SH-SY5Y (cell line): ENCODE data around the gene DHX57.

Experiments
- GATA2 ChIP-seq: IDR thresholded peaks from 2 replicates; pipeline ENCODE4 v1.6.1; 2011; ENCODE audit warnings: mild to moderate bottlenecking, low read depth, low read length
- GATA3 ChIP-seq: IDR thresholded peaks from 2 replicates; pipeline ENCODE4 v1.6.1; 2011; ENCODE audit warnings: low read depth, mild to moderate bottlenecking, low read length, moderate library complexity

Gene DHX57

GRCh38 chr2:38793511-38793910 lies 82.2 kb downstream of the DHX57 start:
- TF ChIP-seq GATA2: no peak
- no peak for TF ChIP-seq GATA3

DNA sequence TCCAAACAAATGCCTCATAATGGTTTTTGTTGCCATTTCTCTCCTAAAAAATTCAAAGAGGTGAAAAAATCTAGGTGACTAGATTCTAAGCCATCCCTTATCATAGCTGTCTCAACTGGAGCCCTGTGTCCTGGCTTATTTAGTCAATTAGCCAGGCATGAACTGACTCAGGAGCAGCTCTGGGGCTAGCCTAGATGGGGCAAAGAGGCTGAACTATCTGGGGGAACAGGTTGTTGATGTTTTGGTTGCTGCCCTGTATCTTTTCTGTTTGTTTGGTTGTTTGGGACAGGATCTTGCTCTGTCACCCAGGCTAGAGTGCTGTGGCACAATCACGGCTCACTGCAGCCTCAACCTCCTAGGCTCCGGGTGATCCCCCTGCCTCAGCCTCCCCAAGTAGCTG lies 83.0 kb downstream of the DHX57 start:
- TF ChIP-seq GATA3: no peak
- TF ChIP-seq GATA2: no peak

GRCh38 chr2:38791744-38792143 lies 84.0 kb downstream of the DHX57 start:
- TF ChIP-seq GATA2: no peak
- TF ChIP-seq GATA3: no peak

- TF ChIP-seq GATA2 (no peak), GATA3 (no peak)
These were observed 86.0 kb downstream of the DHX57 start for GRCh38 chr2:38789691-38790090.

- no peak for TF ChIP-seq GATA2
- TF ChIP-seq GATA3: no peak
These were observed 87.4 kb downstream of the DHX57 start for GRCh38 chr2:38788306-38788705.

DNA sequence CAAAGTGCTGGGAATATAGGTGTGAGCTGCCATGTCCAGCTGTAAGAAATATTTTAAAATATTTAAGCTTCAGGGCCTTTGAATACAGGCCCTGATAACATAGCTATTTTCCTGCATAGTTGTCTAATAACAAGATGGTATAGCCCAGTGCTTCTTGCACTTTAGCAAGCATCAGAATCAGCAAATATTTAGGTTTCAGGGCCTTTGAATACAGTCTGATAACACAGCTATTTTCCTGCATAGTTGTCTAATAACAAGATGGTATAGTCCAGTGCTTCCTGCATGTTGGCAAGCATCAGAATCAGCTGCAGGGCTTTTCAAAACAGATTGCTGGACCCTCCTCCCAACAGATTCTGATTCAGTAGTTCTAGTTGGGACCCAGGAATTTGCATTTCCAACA lies 92.1 kb downstream of the DHX57 start:
- TF ChIP-seq GATA2 (no peak), GATA3 (no peak)

GRCh38 chr2:38778687-38779082 lies 97.0 kb downstream of the DHX57 start:
- TF ChIP-seq GATA2 (no peak), GATA3 (peak; percentile 29; the same call in 1 of the 2 replicates)

DNA sequence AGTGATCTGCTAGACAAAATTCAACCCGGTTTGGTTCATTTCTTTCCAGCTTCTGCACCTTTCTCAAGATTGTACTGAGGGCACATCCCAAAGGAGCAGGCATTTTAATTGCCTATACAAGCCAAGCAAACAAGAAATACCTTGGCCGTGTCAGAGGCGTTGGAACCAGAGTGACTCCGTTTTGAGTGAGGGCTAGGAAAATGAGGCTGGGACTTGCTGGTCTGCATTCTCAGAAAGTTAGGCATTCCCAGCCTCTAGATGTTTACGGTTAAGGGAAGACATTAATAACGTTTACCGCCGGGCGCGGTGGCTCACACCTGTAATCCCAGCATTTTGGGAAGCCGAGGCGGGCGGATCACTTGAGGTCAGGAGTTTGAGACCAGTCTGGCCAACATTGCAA lies 99.2 kb downstream of the DHX57 start:
- no peak for TF ChIP-seq GATA3
- TF ChIP-seq GATA2: no peak

- TF ChIP-seq GATA2 (no peak), GATA3 (no peak)
These were observed 99.9 kb downstream of the DHX57 start for GRCh38 chr2:38775921-38776225.

DNA sequence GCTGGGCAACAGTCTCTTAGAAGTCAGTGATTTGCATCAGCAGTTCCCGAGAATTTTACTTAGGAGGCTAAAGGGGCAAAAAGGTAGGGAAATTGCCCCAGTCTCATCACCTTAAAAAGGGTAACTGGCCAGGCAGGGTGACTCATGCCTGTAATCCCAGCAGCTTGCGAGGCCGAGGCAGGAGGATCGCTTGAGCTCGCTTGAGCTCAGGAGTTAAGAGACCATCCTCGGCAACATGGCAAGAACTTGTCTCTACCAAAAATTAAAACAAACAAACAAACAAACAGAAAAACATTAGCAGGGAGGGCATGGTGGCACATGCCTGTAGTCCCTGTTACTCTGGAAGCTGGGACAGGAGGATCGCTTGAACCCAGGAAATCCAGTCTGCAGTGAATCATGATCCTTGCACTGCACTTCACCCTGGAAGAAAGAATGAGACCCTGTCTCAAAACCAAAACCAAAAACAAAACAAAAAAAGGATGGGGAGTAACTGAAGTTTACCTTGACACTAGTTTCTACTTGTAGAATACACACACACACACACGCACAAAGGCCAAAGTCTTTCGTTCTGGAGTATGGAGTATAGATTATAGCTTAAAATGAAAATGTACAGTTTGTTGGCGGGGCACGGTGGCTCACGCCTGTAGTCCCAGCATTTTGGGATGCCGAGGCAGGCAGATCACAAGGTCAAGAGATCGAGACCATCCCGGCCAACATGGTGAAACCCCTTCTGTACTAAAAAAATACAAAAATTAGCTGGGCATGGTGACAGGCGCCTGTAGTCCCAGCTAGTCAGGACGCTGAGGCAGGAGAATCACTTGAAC lies 100.4 kb downstream of the DHX57 start:
- TF ChIP-seq GATA3 (no peak), GATA2 (no peak)

DNA sequence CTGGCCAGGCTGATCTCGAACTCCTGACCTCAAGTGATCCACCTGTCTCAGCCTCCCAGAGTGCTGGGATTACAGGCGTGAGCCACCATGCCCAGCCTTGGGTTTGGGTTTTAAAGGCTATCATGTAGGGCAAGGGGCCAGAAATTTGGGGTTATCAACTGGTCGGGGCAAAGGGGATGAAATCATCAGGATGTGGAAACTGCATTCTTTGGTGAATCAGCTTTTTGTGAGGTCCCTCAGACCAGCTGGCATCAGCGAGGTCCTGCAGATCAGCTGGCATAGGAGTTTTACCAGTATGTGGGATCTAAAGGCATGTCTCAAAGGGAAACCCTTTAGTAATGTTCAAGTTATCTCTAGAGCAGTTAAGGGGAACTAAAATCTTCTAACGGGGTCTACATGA lies 104.1 kb downstream of the DHX57 start:
- TF ChIP-seq GATA3: no peak
- TF ChIP-seq GATA2: no peak

GRCh38 chr2:38765551-38765950 lies 110.2 kb downstream of the DHX57 start:
- TF ChIP-seq GATA2 (no peak), GATA3 (no peak)

DNA sequence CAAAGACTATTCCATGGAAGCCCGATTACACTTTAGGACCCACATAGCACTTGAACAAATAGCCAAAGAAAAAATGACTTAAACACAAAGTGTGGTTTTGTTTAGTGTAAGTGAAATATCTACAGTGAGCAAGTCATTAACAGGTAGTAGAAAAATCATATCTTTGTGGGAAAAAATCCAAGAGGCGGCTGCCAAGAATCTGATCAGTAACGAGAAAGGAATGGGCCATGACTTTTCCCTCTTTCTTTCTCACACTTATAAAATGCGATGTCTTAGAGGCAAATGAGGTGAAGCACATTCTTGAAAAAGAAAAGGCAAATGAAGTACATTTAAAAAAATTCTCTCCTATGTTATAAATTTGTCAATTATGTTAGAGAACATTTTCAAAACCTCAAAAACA lies 110.6 kb downstream of the DHX57 start:
- TF ChIP-seq GATA2 (no peak), GATA3 (no peak)

DNA sequence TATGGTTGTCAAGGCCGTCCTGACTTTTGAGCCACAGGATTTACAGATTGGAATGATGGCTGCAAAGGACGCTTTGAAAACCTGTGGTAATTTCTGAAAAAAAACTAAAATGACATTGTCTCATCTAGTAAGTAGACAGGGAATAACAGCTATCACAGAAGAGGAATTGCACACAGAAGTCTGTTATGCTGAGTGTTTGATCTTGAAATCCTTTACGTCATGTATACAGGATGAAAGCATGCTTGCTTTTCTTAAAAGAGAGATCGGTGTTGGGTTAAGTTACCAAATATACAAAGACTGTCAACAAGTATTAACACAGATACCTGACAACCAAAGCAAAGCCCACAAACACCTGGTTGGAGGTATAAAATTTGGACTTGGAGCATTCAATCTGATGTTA lies 112.0 kb downstream of the DHX57 start:
- TF ChIP-seq GATA3 (no peak), GATA2 (no peak)

GRCh38 chr2:38763228-38763627 lies 112.5 kb downstream of the DHX57 start:
- TF ChIP-seq GATA3: no peak
- no peak for TF ChIP-seq GATA2

GRCh38 chr2:38754506-38754905 lies 121.2 kb downstream of the DHX57 start:
- TF ChIP-seq GATA3: no peak
- no peak for TF ChIP-seq GATA2
